Activated CD4-positive, alpha-beta T cell treated with anti-CD3 and anti-CD28 coated beads, Interleukin-2, amount 10 ng/mL, durations not matched to agents 24 days and 14 days (primary cell): ENCODE results near the gene TBC1D1. TPM values are rescaled to one million over a fixed set of nuclear protein-coding genes. Genes with fewer than 3 reads are reported as not detected.

Source experiments
- DNase-seq: peaks from one replicate; pipeline ENCODE4 v3.0.0; 2022
- H3K27ac Mint-ChIP-seq: one replicate; pipeline ENCODE4 v1.8.0; 2022; ENCODE audit warnings: mild to moderate bottlenecking, mixed read lengths
- H3K27me3 Mint-ChIP-seq: one replicate; pipeline ENCODE4 v1.8.0; 2022; ENCODE audit warnings: mixed read lengths
- H3K36me3 Mint-ChIP-seq: one replicate; pipeline ENCODE4 v1.8.0; 2022; ENCODE audit warnings: low read depth, mild to moderate bottlenecking, mixed read lengths
- H3K4me1 Mint-ChIP-seq: one replicate; pipeline ENCODE4 v1.8.0; 2021; ENCODE audit warnings: mixed read lengths
- H3K4me3 Mint-ChIP-seq: one replicate; pipeline ENCODE4 v1.8.0; 2022; ENCODE audit warnings: mild to moderate bottlenecking, moderate library complexity, mixed read lengths
- H3K9me3 Mint-ChIP-seq: one replicate; pipeline ENCODE4 v1.8.0; 2021; ENCODE audit warnings: mixed read lengths
- intact Hi-C: fragments of 100-400 bp; cut with micrococcal nuclease; formaldehyde crosslinking; loops from one replicate; pipeline ENCODE4 v1.15.1; 2023
- total RNA-seq: library from RNA; stranded (reverse); gene quantifications from 2 replicates; pipeline ENCODE4 v1.2.3, GENCODE V29; 2022

TBC1D1 gene
- total RNA-seq, 1 donor from 2014 or later, result 61.6 TPM

DNA sequence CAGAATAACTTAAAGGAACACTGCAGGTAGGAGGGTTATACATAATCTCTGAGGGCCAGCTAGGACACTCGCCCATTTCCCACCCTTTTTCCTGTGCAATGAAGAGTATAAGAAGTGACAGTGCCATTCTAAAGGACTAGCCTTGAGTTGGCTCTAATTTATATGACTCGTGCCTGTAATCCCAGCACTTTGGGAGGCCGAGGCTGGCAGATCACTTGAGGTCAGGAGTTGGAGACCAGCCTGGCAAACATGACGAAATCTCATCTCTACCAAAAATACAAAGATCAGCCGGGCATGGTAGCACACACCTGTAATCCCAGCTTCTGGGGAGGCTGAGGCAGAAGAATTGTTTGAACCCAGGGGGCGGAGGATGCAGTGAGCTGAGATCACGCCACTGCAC is 4.4 kb downstream of the TBC1D1 start:
- H3K27ac Mint-ChIP-seq, result no peak overlapping the region
- H3K4me1 Mint-ChIP-seq, result peaks cover 36% of the 10 kb centered on the region
- no peaks in the 10 kb centered on the region for H3K9me3 Mint-ChIP-seq
- DNase-seq, result no peak
- H3K36me3 Mint-ChIP-seq, result peaks cover 24% of the 10 kb centered on the region
- no peak overlapping the region for H3K4me3 Mint-ChIP-seq
- H3K27me3 Mint-ChIP-seq, result no peaks in the 10 kb centered on the region
- intact Hi-C loops, result no loop called here

DNA sequence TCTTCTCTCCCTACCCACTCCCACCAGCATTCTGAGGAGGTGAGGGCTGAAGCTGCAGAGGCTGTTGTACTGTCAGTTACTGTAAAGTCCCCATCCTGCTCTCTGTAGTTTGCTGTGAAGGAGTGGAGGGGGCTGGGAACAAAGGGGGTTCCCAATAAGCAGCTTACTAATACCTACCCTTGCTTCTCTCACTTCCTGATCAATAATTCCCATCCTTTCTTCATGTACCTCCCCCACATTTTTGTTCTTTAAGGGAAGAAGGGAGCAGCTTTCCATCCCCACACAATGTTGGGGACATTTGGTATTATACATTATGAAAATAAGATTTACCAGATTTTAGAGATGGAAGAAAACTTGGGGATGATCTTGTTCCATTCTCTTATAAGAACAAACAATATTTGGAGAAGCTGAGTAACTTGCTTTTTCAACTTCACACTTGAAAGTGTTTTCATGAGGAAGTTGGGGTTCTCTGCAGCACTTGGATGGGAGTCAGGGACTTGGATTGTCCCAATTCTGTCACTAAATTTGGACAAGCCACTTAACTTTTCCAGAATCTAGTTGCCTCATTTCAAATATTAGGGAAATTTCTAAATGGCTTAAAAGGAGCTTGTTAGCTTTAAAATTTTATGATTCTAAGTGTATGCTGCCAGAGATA is 5.4 kb downstream of the TBC1D1 start:
- intact Hi-C loops, result no loop called here
- no peak overlapping the region for H3K27ac Mint-ChIP-seq
- peaks cover 27% of the 10 kb centered on the region for H3K36me3 Mint-ChIP-seq
- no peaks in the 10 kb centered on the region for H3K9me3 Mint-ChIP-seq
- H3K27me3 Mint-ChIP-seq, result no peaks in the 10 kb centered on the region
- DNase-seq, result no peak
- H3K4me3 Mint-ChIP-seq, result no peak overlapping the region
- H3K4me1 Mint-ChIP-seq, result peaks cover 36% of the 10 kb centered on the region

DNA sequence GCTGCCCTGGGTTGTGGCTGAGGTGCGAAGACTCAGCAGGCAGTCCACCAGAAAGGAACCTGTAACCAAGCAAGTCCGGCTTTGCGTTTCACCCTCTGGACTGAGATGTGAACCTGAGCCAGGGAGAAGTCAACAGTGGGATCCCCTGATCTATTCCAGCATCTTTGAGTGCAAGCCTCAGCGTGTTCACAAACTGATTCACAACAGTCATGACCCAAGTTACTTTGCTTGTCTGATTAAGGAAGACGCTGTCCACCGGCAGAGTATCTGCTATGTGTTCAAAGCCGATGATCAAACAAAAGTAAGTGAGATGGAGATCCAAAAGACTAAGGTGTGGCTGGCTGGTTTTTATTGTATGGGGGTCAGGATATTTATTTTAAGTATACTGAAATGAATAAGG is 11.3 kb downstream of the TBC1D1 start:
- H3K9me3 Mint-ChIP-seq, result no peaks in the 10 kb centered on the region
- H3K4me3 Mint-ChIP-seq, result no peak overlapping the region
- no peaks in the 10 kb centered on the region for H3K27me3 Mint-ChIP-seq
- intact Hi-C loops, result no loop called here
- H3K36me3 Mint-ChIP-seq, result peaks cover 36% of the 10 kb centered on the region
- peaks cover 12% of the 10 kb centered on the region for H3K4me1 Mint-ChIP-seq
- H3K27ac Mint-ChIP-seq, result no peak overlapping the region
- no peak for DNase-seq

DNA sequence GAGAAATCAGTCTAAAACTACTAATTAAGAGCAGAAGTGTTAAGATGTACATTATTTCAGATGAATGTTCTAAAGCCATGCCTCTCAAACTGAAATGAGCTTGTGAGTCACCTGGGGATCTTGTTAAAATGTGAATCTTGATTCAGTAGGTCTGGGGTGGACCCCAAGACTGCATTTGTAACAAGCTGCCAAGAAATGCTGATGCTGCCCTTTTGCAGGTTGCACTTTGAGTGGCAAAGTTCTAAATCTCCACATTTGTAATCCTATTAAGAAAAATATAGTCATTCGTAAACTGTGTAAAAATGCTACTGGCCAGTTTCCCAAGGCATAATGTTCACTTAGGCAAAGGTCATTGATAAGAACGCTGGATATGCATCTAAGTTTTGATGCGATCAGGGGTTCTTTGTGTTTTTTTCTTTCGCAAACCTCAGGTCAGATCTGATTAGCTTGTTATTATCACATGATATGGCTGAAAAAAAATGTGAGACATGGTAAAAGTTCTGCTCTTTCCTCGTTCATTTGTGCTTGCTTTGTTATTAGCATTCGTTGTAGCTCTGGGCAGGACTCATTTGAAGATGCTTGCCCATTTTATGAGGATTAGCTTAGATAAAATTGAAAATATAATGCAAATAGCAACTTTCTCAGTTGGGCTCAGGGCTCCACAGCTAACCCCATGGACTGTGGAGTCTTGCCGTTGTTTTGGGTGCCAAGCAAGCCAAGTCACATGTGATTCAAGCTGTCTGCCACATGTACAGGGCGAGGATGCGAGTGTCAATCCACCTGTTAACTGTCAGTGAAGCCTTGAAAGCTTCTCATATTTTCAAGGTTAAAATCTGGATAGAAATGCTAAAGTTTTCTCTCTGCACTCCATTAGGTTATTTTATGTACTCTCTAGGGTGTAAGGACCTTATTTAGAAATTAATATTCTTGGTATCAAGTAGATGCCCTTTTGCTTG is 12.1 kb downstream of the TBC1D1 start:
- no peak for DNase-seq
- H3K4me1 Mint-ChIP-seq, result peaks cover 11% of the 10 kb centered on the region
- no peak overlapping the region for H3K27ac Mint-ChIP-seq
- no peaks in the 10 kb centered on the region for H3K27me3 Mint-ChIP-seq
- no peaks in the 10 kb centered on the region for H3K9me3 Mint-ChIP-seq
- H3K4me3 Mint-ChIP-seq, result no peak overlapping the region
- intact Hi-C loops, result no loop called here
- H3K36me3 Mint-ChIP-seq, result peaks cover 41% of the 10 kb centered on the region

DNA sequence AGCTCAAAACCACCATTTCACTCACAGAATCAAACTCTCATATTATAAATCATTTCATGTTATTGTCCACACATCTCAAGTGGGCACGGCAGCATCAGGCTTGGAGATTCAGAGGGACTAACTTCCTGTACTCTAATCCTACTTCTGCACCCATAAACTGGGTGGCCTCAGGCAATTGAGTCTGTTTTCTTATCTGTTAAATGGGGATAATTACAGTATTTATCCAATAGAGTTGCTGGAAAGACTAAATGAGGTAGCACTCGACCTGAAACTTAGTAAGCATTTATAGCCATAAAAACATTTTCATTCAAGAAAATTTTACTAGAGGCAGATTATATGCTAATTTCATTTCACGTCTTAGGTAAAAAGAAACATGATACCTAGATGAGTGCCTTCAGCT is 13.0 kb downstream of the TBC1D1 start:
- no peaks in the 10 kb centered on the region for H3K9me3 Mint-ChIP-seq
- intact Hi-C loops, result no loop called here
- peaks cover 40% of the 10 kb centered on the region for H3K36me3 Mint-ChIP-seq
- DNase-seq, result no peak
- no peak overlapping the region for H3K4me3 Mint-ChIP-seq
- H3K4me1 Mint-ChIP-seq, result peaks cover 9% of the 10 kb centered on the region
- H3K27me3 Mint-ChIP-seq, result no peaks in the 10 kb centered on the region
- H3K27ac Mint-ChIP-seq, result no peak overlapping the region

DNA sequence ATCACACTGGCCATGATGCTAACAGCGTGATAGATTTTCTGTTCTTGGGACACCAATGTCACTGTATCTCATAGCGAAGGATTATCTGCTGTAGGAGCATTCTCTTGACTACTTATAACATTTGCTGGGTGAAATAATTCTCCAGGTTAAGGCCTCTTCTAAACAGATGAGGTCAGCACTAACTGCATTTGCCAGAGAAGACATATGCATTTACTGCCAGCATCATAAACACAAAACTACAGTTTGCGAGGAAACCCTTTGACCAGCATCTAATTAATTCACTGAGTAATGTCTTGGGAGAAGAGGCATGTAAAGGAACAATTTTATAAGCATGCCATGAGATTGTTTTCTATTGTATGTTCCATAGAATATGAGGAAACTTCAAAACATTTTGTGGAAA is 13.9 kb downstream of the TBC1D1 start:
- Mint-ChIP-seq H3K4me3 (no peak overlapping the region), H3K27me3 (no peaks in the 10 kb centered on the region), H3K27ac (no peak overlapping the region), H3K36me3 (peaks cover 37% of the 10 kb centered on the region), H3K4me1 (peaks cover 4% of the 10 kb centered on the region), H3K9me3 (no peaks in the 10 kb centered on the region)
- intact Hi-C loops, result no loop called here
- no peak for DNase-seq

DNA sequence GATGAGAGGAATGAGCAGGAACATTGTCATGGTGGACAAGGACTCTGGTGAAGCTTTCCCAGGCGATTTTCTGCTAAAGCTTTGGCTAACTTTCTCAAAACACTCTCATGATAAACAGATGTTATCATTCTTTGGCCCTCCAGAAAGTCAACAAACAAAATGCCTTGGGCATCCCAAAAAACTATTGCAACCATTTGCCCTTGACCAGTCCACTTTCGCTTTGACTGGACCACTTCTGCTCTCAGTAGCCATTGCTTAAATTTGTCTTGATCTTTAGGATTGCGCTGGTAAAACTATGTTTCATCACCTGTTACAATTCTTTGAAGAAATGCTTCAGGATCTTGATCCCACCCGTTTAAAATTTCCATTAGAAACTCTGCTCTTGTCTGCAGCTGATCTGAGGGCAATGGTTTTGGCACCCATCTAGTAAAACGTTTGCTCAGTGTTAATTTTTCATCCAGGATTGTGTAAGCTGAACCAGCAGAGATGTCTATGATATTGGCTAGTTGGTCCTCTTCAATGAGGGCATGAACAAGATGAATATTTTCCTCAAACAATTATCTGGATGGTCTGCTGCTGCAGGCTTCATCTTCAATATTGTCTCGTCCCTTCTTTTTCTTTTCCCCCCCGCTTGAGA is 14.8 kb downstream of the TBC1D1 start:
- no peaks in the 10 kb centered on the region for H3K27me3 Mint-ChIP-seq
- no peak overlapping the region for H3K27ac Mint-ChIP-seq
- no peak overlapping the region for H3K4me3 Mint-ChIP-seq
- peaks cover 33% of the 10 kb centered on the region for H3K36me3 Mint-ChIP-seq
- peaks cover 4% of the 10 kb centered on the region for H3K4me1 Mint-ChIP-seq
- DNase-seq, result no peak
- intact Hi-C loops, result no loop called here
- H3K9me3 Mint-ChIP-seq, result no peaks in the 10 kb centered on the region

DNA sequence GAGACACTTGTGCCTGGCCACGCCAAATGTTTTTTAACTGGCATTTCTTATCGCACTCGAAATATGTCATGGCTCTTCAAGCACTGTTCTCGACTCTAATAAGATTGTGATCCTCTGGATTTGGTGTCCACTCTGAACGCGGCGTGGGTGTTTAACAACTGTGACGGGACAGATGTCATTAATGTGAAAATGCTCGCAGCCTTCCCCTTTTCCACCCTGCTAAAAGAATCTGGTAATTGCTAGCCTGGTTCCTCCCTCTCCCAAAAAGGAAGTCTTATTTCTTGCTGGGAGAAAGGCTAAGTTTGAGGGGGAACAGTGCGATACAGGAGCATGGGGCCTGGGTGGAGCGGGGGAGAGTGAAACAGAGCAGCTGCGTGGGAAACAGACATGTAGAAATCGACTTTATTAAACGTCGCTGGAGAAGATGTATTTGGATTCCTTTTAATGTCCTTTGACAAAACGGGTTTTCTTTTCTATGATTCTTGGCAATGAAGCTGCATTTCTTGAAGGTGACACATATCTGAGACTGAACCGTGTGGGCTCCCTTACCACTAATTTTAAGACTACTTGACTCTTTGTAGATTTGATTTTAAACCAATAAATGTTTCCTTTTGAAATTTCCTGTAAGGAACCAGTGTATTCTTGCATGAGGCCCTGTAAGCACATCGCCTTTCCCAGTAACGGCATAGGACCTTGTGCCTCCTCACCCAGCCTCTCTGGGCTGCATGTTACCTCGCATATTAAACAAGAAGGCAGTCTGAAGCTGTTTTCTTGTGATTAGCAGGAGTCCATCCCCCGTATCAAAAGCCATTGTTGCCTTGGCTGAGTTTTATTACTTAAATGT is 17.8 kb downstream of the TBC1D1 start:
- Mint-ChIP-seq H3K27ac (no peak overlapping the region), H3K9me3 (no peaks in the 10 kb centered on the region), H3K4me3 (no peak overlapping the region), H3K4me1 (peaks cover 2% of the 10 kb centered on the region), H3K27me3 (no peaks in the 10 kb centered on the region), H3K36me3 (peaks cover 25% of the 10 kb centered on the region)
- no peak for DNase-seq
- intact Hi-C loops, result no loop called here

DNA sequence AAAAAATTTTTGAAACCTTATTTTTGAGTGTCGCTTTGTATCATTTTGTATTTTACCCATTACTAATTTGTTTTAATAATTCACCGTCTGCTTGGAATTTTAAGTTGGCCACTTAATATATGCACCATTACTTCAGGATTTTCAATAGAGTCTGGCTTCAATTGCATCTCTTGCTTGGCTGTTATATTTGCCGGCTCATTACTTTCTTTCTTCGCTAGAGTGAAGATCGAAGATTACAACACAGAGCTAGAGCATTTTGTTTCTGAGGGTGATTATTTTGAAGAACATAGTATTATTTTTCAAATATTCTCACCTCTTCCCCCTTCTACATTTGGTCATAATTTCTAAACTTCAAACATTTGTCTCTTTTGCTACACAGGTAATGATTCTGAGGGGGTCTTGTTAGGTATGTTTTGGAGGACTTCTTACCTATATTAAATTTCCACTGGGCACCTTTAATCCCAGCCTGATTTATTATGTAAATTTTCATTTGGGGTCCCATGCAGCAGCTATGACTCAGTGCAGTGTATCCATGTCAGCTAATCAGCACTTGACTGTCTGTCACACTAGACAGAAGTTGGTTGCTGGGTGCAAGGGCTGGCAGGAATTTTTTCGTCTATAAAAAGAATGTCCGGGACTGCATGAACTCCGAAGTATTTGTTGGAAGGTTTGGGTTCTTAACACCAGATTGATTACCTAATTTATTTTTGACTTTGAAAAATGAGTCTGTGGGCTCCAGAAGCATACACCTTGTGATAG is 18.6 kb downstream of the TBC1D1 start:
- Mint-ChIP-seq H3K27ac (no peak overlapping the region), H3K27me3 (no peaks in the 10 kb centered on the region), H3K9me3 (no peaks in the 10 kb centered on the region), H3K36me3 (peaks cover 24% of the 10 kb centered on the region), H3K4me3 (no peak overlapping the region), H3K4me1 (peaks cover 2% of the 10 kb centered on the region)
- no peak for DNase-seq
- intact Hi-C loops, result no loop called here

DNA sequence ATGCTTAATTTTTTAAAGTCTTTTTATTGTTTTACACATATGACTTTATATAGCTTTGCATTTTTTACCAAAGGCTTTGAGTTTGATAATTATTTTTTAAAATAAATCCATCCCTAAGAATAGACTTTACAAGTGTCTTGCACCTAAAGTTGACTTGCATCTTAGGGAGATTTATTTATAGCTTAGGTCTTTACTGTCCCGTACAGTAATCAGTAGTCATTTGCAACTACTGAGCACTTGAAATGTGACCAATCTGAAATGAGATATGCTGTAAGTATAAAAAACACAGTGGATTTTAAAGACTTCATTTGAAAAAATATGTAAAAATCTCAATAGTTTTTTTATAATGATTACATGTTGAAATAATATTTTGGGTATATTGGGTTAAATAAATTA is 19.2 kb downstream of the TBC1D1 start:
- Mint-ChIP-seq H3K9me3 (no peaks in the 10 kb centered on the region), H3K36me3 (peaks cover 22% of the 10 kb centered on the region), H3K27ac (no peak overlapping the region), H3K4me1 (peaks cover 2% of the 10 kb centered on the region), H3K27me3 (no peaks in the 10 kb centered on the region), H3K4me3 (no peak overlapping the region)
- intact Hi-C loops, result no loop called here
- DNase-seq, result no peak

DNA sequence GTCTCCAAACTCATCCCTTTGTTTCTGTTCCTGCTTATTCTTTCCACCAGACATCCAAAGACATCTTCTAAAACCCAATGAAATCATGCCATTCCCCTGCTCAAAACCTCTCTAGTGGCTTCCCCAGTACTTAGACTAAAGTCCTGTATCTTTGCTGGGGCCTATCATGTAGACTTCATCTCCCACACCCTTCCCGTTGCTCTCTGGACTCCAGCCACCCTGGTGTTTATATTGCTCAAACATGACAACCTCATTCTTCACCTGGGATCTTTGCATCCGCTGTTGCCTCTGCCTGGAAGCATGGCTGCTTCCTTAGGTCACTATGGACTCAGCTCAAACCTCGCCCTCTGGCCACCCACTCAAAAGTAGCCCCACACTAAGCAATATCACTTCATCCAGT is 23.7 kb downstream of the TBC1D1 start:
- Mint-ChIP-seq H3K27me3 (no peaks in the 10 kb centered on the region), H3K36me3 (peaks cover 18% of the 10 kb centered on the region), H3K4me3 (no peak overlapping the region), H3K27ac (no peak overlapping the region), H3K4me1 (no peaks in the 10 kb centered on the region), H3K9me3 (no peaks in the 10 kb centered on the region)
- intact Hi-C loops, result no loop called here
- DNase-seq, result no peak

DNA sequence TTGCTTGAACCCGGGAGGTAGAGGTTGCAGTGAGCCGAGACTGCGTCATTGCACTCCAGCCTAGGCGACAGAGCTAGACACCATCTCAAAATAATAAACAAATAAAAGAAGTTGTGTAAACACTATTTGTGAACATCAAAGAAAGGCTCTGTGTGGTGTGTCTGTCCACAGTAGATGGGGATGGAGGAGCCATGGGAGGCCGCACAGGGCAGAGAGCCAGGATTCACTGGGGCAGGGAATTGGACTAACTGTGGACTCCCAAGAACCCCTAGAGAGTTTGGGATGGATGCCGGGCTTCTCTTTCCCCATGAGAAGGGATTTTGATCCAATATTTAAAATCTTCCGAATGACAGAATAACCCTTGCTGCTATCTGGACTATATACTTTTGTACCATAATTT is 26.5 kb downstream of the TBC1D1 start:
- intact Hi-C loops, result no loop called here
- Mint-ChIP-seq H3K27ac (no peak overlapping the region), H3K4me1 (peaks cover 2% of the 10 kb centered on the region), H3K4me3 (no peak overlapping the region), H3K36me3 (peaks cover 14% of the 10 kb centered on the region), H3K27me3 (no peaks in the 10 kb centered on the region), H3K9me3 (no peaks in the 10 kb centered on the region)
- no peak for DNase-seq

DNA sequence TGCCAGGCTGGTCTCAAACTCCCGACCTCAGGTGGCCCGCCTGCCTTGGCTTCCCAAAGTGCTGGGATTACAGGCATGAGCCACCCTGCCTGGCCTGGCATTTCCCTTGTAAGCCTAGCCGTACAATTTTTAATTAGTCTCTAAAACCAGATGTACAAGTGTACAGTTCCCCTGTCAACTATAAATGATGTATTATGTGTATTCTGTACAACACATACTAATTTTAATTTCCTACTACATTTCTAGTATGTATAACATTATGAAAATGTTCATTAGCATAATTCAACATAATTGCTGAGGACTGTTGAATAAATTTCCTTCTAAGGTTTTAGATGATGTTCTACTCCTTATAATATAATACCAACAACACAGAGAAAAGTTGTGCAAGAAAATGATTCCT is 27.8 kb downstream of the TBC1D1 start:
- intact Hi-C loops, result no loop called here

More for the DNA sequence above, 27.8 kb downstream of the TBC1D1 start:
- no peak for DNase-seq
- Mint-ChIP-seq H3K4me1 (peaks cover 5% of the 10 kb centered on the region), H3K36me3 (peaks cover 14% of the 10 kb centered on the region), H3K27me3 (no peaks in the 10 kb centered on the region), H3K27ac (no peak overlapping the region), H3K4me3 (no peak overlapping the region), H3K9me3 (no peaks in the 10 kb centered on the region)
